Measurements from ENCODE around the gene FAM76B.

Gene FAM76B

DNA sequence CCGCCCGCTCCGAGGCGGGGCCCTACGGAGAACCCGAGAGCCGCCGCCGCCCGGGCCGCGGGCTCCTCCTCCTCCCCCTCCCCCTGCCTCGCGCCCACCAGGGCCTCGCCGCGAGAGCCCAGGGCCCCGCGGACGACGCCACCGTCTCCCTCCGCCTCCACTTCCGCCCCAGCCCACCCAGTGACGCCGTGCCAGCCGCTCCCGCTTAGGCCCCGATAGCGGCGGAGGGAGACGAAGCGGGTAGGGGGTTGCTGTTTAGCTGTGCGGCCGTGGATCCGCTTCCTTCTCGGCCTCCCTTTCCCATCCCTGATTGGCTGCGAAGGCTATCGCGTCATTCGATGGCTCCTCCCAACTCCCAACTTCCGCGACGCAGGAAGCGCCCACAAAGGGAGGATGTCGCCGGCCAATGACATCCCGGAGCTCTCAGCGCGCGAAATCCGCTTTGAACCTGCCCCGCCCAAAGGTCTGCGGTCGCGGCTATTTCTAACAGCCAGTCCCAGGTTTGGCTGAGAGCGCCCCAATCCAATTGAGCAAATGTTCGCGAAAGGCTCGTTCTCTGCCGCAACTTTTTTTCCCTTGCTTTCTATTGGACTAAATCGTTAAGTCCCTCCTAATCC, at the start of gene FAM76B:
Gene FAM76B, minus strand, starts transcription at position 277 of the 617 bp plus-strand sequence. CDS start 304 bp downstream, outside the sequence.
- peak; percentile 97 for DNase-seq (ENCODE audit: extremely low read depth, low read depth)
- TF ChIP-seq, protein P1, sequence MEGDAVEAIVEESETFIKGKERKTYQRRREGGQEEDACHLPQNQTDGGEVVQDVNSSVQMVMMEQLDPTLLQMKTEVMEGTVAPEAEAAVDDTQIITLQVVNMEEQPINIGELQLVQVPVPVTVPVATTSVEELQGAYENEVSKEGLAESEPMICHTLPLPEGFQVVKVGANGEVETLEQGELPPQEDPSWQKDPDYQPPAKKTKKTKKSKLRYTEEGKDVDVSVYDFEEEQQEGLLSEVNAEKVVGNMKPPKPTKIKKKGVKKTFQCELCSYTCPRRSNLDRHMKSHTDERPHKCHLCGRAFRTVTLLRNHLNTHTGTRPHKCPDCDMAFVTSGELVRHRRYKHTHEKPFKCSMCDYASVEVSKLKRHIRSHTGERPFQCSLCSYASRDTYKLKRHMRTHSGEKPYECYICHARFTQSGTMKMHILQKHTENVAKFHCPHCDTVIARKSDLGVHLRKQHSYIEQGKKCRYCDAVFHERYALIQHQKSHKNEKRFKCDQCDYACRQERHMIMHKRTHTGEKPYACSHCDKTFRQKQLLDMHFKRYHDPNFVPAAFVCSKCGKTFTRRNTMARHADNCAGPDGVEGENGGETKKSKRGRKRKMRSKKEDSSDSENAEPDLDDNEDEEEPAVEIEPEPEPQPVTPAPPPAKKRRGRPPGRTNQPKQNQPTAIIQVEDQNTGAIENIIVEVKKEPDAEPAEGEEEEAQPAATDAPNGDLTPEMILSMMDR (IDR thresholded peaks at IDR 0.05; ENCODE audit: low read depth, low read length): no peak

DNA sequence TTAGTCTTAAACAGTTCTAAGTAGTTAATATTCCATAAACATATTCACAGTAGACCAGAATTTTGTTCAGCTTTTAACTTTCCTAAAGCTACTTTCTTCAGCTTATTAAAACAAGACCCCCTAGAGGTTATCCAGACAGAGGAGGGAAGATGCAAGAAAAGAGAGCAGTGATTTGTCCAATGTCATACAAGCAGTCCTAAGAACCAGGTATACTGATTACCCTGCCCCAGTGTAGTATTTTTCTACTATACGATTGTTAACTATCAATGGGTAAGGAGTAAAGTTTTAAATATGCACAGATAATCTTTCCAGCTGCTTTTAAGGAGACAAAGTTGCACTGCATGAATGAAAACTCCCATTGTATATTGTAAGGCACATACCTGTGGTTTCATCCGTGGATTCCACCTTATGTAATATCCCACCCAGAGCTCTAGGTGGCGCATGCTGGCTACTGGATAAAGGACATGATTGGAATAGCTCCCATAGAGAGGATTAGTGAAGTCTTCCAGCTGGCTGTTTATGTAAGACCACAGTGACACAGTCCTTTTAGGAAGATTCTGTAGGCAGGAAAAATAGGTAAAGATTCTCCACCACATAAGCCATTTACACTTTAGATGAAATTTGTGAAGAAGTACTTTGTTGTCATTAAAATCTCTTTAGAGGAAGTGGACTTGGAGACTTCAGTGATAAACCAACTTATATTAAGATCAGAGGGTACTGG, 46.3 kb upstream of the FAM76B start:
- peak; percentile 81 for DNase-seq (ENCODE audit: extremely low read depth, low read depth)
- TF ChIP-seq, protein P1 (IDR thresholded peaks at IDR 0.05; ENCODE audit: low read depth, low read length): peak; percentile 86

DNA sequence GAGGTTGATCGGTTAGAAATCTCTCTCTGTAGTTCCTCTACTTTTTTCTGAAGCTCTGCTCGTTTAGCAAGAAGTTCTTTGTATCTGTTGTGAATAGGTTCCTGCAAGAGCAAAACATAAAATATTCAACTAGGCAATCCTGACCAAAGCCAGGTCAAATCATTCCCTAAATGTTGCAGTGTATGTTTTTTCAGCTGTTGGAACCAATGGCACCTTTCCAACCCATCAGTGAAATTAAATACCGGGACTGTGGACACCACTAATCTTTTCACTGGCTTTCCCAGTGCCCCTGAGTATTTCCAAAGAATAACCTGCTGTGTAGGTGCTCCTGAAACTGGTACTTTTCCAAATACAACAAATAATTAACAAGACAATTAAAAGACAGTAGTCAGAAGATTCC, 45.8 kb upstream of the FAM76B start:
- TF ChIP-seq, protein P1 (IDR thresholded peaks at IDR 0.05; ENCODE audit: low read depth, low read length): no peak
- no peak for DNase-seq (ENCODE audit: extremely low read depth, low read depth)

DNA sequence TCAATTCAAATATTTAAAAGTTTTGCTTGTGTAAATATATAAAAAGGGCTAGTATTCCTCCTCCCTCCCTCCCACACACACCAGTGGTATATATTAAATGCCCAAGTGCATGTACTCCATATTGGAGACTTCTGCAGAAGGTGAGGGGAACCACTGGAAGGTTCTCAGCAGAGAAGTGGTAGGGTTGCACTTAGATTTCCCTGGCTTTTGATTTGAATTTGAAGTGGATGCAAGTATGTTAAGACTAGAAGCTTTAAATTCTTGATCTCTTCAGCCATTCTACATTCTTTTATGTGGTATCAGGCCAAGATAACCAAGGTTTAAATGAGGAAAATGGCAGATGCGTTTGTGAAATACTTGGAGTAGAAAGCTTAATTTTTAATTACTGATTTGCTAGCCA, 43.8 kb upstream of the FAM76B start:
- TF ChIP-seq, protein P1 (IDR thresholded peaks at IDR 0.05; ENCODE audit: low read depth, low read length): no peak
- no peak for DNase-seq (ENCODE audit: extremely low read depth, low read depth)

DNA sequence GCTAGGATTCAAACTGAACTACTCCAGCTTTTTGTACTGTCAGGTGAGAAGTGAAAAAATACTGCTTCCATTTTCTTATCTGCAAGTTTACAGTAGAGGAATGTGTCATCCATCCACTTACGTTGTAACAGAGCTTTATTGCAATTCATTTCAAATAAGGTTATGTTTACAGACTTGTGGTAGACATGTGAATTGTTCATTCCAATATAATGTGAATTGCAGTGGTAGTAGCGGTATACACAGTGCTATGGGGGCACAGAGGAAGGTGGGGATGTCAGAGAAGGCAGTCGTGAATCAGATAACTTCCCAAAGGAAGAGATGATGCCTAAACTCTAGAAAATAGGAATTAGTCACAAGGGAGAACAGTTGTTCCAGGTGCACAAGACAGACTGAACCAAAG, 43.2 kb upstream of the FAM76B start:
- TF ChIP-seq, protein P1 (IDR thresholded peaks at IDR 0.05; ENCODE audit: low read depth, low read length): no peak
- DNase-seq (ENCODE audit: extremely low read depth, low read depth): no peak

DNA sequence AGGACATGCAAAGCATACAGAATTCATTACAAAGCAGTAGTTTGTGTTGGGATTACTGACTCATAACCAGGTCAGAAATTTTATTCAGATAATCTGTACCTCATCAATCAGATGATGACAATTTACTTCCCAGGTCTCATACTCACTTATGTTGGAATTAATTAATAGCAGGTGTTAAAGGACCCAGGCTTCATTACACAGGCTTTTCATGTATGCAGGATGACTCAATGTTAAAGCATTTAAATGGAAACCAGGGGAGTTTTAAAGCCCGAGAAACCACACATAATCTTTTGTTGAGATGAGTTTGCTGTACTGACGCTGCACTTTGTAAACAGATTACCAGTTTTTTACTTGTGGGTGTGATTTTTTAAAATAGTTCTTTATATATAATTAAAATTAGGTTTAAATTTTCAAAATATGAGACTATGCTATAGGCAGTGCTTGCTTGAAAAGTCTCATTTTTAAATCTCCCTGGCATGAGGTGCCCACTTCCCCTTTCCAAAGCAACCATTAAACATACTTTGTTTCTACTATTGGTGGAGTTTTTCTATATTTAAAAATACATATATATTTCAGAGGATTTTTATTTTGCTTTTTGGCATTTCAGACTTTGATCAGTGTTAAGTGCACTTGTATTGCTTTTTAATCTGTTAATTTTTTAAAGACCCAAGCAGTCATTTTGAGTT, 41.8 kb upstream of the FAM76B start:
- TF ChIP-seq, protein P1 (IDR thresholded peaks at IDR 0.05; ENCODE audit: low read depth, low read length): no peak
- DNase-seq (ENCODE audit: extremely low read depth, low read depth): peak; percentile 75
